AG10803 (cell line): ENCODE data around the gene MYO16.

Experiments
- DNase-seq: peaks from one replicate; pipeline ENCODE4 v3.0.0; 2010; ENCODE audit warnings: low read depth
- H3K4me3 ChIP-seq: 2 replicates; pipeline ENCODE4 v1.5.1; 2011; ENCODE audit warnings: mild to moderate bottlenecking, low read length, control low read depth
- TF ChIP-seq, protein P1 (sequence below): conservative IDR thresholded peaks from 2 replicates; pipeline ENCODE4 v1.5.1; 2011; ENCODE audit warnings: mild to moderate bottlenecking, low read length, control low read depth, inconsistent platforms

MYO16 gene

DNA sequence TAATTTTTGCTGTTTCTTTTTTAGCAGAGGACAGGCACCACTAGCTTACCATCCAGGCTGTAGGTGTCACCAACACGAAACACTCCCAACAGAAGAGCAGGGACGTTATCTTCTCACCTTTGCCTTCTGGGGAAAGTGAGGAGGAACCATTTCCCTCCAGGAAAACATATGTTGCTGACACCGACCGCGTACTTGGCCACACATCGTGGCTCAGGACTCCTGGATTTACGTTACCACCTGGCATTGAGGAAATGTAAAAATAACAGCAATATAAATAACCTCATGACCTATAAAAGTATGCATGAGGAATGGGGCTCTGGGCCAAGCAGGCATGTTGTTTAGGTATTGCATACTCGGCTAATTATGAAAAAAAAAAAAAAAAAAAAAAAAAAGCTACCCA is 525.1 kb downstream of the MYO16 start:
- peak; percentile 49 for DNase-seq
- TF ChIP-seq, protein P1, sequence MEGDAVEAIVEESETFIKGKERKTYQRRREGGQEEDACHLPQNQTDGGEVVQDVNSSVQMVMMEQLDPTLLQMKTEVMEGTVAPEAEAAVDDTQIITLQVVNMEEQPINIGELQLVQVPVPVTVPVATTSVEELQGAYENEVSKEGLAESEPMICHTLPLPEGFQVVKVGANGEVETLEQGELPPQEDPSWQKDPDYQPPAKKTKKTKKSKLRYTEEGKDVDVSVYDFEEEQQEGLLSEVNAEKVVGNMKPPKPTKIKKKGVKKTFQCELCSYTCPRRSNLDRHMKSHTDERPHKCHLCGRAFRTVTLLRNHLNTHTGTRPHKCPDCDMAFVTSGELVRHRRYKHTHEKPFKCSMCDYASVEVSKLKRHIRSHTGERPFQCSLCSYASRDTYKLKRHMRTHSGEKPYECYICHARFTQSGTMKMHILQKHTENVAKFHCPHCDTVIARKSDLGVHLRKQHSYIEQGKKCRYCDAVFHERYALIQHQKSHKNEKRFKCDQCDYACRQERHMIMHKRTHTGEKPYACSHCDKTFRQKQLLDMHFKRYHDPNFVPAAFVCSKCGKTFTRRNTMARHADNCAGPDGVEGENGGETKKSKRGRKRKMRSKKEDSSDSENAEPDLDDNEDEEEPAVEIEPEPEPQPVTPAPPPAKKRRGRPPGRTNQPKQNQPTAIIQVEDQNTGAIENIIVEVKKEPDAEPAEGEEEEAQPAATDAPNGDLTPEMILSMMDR = no peak
- H3K4me3 ChIP-seq = no peak overlapping the region

DNA sequence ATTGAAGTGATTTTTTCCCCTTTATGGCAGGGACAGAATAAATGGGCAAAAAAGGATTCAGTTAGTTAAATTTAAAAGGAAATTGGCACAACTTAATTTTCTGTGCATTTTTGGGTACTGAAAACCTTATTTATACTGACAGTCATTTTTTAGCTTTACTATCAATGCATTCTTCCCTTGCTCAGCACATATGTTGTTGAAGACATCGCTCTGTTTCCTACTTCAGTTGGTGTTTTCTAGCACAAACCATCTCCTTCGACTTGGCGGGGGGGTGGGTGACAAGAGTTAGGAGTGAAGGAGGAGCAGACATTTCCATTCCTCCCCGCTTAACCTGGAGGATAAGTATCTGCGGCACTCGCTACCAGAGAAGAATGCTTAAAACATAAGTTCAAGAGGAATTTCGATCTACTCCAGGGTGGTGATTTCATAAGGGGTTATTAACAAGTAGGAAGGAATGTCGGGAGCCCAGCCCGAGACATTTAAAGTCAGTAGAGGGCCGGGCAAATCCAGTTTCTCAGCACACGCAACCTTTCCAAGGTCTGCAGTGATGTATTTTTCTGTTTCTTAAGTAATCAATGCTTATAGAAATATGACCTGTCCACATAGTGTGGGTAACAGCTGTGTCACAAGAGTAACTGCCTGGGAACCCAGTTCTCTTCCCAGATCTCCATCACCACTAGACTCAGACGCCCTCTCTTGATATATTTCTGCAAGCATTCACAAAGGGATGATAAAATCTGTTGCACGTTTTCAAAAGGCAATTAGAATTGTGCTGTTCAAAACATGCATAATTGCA is 525.8 kb downstream of the MYO16 start:
- H3K4me3 ChIP-seq = no peak overlapping the region
- TF ChIP-seq, protein P1 = peak; percentile 18; the same call in 1 of the 2 replicates
- peak; percentile 94 for DNase-seq

DNA sequence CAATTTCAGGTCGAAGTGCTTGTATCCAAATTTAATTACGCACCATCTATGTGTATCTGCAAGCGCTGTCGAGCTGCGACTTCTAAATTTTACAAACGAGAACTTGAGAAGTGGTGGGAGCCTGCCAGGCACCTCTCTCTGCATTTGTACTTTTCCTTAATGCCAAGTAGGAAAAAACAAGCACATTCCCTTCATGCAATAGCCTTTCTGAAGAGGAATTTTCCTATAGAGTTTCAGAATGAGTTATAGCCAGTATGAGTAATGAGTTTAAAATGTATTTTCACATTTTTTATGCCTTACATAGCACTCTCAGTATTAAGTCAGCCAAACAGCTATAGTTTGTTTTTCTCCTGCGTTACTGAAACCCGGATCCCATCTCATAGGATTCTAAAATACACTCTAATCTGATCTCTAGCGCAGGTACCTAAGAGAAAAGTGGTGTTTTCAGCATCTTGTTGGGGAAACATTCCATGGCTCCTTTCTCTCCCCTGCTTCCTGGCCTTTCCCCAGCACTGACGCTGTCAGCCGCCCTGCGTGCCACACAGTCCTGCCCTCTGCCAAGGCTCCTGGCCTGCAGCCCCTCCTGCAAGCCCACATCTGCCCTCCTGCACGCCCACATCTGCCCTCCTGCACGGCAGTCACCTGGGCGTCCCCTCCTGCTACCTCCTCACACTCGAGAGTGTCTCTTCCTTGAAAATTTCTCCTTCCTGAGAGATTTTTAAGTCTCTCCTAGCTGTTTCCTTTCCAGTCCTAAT is 526.9 kb downstream of the MYO16 start:
- TF ChIP-seq, protein P1 = no peak
- peak; percentile 91 for DNase-seq
- peak overlapping the region; percentile 27 for H3K4me3 ChIP-seq

- DNase-seq = no peak
- TF ChIP-seq, protein P1 = no peak
- no peak overlapping the region for H3K4me3 ChIP-seq
Observed at GRCh38 chr13:109157275-109157674, 527.9 kb downstream of the MYO16 start.

- H3K4me3 ChIP-seq = no peak overlapping the region
- no peak for DNase-seq
- TF ChIP-seq, protein P1 = no peak
Observed at GRCh38 chr13:109158383-109158782, 529.0 kb downstream of the MYO16 start.

DNA sequence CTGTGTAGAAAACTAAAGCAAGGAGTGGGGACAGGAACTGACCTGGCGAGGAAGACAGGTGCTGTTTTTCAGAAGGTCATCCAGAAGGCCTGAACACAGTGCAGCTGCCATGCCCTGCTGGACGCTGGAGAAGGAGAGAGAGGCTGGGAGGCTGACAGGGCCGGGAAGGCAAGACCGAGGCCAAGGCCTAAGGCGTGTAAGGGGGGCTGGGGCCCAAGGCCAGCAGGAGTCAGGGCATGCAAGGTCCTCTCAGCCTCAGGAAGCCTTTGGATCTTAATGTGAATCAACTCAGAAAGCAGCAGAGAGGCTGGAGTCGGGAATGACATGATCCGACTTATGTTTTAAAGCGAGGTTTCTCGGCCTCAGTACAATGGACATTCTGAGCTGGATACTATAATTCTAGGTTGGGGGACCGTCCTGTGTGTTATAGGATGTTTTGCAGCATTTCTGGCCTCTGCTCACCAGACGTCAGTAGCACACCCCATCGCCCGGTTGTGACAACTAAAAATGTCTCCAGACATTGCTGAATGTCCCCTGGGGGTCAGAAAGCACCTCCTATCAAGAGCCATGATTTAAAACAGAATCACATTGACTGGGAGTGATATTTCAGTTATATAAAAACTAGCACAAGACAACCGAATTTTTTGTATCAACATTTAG is 530.4 kb downstream of the MYO16 start:
- no peak for DNase-seq
- H3K4me3 ChIP-seq = no peak overlapping the region
- TF ChIP-seq, protein P1 = no peak
